A549 treated with dexamethasone at 1 μM for 4 hours (cell line): ENCODE data around the gene TWF2. TPM values are rescaled to one million over a fixed set of nuclear protein-coding genes. Genes with fewer than 3 reads are reported as not detected.

Source experiments
- total RNA-seq: library from RNA; stranded (reverse); fragments of 200-300 nt; extraction: Qiagen RNA extraction; gene quantifications from 5 replicates; pipeline ENCODE4 v1.2.3, GENCODE V29; 2022

Gene TWF2
- total RNA-seq, result 54.3 to 69.4 TPM (median 62.0 TPM) in 5 replicates

DNA sequence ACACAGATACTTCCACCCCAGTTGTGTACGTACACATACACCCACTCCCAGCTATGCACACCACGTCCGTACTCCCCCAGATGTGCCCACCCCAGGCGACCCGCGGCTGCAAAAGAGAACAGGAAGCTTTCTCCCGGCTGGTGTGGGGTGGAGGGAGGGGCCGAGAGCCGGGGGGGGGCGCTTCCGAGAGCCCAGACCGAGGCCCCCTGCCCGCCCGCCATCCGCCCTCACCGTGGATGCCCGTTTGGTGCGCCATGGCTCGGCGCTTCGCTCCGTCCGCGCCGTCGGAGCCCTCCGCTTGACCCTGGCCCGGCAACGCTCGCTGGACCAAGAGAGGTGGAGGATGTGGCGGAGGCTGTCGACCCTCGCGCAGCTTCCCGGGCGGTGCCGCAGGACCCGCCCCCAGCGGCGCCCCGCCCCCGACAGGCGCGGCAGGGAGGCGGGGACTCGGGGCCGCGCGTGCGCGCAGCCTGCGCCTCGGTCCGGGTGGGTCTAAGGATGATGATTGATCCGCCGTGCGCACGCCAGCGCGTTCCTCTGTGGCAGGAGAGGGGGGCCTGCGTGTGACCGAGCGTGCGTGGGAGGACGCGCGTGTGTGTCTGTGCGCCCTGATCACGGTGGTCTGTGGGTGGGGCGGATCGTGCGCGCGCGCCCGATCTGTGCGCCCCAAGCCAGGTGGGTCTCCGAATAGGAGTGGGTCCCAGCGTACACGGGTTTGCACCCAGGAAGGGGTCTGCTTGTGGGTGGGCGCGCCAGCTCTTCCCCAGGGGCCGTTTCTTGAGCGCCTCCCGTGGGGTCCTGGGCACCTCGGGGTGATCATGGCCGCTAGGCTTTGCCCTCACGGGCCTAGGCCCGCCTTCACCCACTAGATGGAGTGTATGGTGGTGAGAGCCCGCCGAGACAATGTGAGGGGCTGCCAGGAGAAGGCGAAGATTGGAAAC lies at the start of gene TWF2:
TWF2 (minus strand) TSS at position 398 of the 941 bp plus-strand sequence; CDS start at position 256, 142 bp downstream.

GRCh38 chr3:52278510-52279069 lies 39.6 kb upstream of the TWF2 start, which contains the start of gene WDR82:
Gene WDR82, minus strand, starts transcription at chr3:52278649. Its CDS starts 288 bp downstream, at chr3:52278361.

DNA sequence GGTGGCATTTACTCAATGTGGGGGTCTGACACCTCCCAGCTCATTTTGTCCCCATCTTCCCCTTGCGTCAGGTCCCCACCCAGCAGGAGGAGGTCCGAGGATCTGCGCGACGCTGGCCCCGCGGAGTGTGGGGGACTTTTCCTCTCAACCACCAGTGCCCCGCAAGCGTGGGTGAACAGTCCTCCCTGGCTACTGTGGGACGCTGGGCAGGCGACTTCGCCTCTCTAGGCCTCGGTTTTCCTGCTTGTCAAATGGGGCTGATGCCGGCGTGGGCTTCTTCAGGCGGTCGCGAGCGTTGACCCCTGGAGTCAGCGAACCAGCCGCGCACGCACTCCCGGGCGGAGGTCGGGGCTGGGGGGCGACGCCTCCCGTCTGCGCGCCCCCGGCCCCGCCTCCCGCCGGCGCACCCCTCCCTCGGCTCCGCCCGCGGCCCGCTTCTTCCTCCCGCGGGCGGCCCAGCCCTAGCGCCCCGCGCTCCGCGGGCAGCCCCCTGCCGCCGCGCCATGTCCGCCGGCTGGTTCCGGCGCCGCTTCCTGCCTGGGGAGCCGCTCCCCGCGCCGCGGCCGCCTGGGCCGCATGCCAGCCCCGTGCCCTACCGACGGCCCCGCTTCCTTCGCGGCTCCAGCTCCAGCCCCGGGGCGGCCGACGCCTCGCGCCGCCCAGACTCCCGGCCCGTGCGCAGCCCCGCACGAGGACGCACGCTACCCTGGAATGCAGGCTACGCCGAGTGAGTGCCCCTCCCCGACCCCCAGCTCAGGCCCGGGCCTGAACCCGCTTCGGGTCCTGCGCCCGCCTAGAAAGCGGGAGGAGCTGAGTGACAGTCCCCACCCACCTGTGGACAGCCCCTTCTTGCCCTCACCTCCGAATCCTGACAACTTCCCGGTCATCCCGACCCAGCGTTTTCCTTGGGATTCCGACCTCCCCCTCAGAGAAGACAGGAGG lies 6.6 kb upstream of the TWF2 start, which contains the start of gene PPM1M:
PPM1M (plus strand) TSS at position 438 of the 942 bp plus-strand sequence; CDS start at position 504, 66 bp downstream.

DNA sequence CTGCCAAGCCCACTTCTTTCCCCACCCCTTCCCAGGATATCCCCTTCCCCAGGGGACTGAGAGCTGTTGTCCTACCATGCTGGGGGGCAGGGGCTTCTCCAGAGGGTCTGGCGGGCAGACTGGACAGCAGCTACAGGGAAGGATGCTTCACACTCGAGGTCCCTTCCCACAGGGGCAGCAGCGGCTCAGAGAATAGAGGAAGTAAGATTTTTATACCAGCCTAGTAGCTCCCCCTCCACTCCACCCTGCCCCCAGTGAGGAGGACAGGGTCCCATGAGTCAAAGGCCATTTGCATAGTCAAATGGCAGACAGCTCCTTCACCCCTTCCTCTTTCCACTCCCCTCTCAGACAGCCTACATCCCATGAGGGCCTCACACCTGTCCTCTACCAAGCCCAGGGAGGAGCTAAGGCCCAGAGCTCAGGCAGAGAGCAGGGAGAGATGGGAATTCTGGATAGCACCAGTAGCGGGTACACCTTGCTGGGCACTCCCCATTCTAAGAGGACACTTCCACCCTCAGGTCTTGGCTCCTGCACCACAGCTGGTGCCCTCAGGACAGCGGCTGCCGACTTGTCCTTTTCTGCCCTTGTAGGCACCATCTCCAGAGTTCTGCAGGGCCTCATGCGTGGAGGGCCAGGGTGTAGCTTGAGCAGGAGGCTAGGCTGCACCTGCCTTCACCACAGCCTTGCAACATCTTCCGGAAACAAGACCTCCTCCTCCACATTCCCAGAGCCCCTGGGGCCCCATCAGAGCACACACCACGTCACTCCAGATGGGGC lies 13.3 kb downstream of the TWF2 start, which contains the start of gene TLR9:
TLR9 (minus strand) TSS at position 194 of the 777 bp plus-strand sequence; CDS start at position 78, 116 bp downstream.

DNA sequence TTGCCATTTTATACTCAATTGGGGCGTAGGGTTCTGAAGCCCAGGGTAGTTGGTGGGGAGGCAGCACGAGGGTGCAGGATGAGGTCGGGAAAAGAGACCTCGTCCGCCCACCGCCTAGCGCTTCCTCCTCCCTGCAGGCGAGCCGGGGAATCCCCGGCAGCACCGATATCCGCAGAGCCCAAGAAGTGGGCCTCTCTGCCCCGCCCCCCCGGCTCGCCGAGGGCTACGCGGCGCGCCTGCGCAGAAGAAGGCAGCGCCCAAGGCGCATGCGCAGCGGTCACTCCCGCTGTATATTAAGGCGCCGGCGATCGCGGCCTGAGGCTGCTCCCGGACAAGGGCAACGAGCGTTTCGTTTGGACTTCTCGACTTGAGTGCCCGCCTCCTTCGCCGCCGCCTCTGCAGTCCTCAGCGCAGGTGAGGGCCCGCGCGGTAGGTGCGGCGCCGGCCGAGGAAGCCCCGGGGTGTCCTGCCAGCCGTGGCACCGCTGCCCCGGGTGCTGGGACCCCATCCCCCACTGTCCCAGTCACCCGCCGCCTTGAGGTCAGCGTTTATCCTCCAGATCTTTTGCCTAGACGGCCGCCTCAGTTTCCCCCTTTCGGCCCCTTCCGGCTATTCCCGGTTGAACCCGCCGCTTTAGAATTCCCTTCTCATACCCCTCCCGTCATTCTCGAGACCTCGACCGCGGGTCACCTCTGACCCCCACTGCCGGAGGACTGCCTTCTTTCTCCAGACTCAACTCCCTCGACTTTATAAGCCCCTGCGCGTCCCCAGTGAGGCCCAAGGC lies 40.9 kb downstream of the TWF2 start, which contains the start of gene ALAS1:
ALAS1 (plus strand) TSS at position 319 of the 784 bp plus-strand sequence. CDS start 1,082 bp downstream, outside the sequence.

Other genes starting within 250 kb of the TWF2 start
- gene RPL29, start 243.3 kb downstream of the TWF2 start, total RNA-seq, result 1,091 to 1,605 TPM (median 1,141 TPM) in 5 replicates
- 18.8 to 25.6 TPM (median 23.9 TPM) in 5 replicates for gene DUSP7, start 182.6 kb downstream of the TWF2 start, total RNA-seq
- gene POC1A, start 84.7 kb downstream of the TWF2 start, total RNA-seq, result 15.8 to 19.0 TPM (median 18.2 TPM) in 5 replicates
- 42.1 to 49.2 TPM (median 46.6 TPM) in 5 replicates for gene ALAS1, start 41.0 kb downstream of the TWF2 start, total RNA-seq
- gene TLR9, start 13.5 kb downstream of the TWF2 start, total RNA-seq, result 0.02 to 0.12 TPM (median 0.07 TPM) in 3 of 5 replicates, not detected in the others
- gene PPM1M, start 6.6 kb upstream of the TWF2 start, total RNA-seq, result 3.5 to 5.3 TPM (median 4.6 TPM) in 5 replicates
- gene WDR82, start 39.5 kb upstream of the TWF2 start, total RNA-seq, result 46.6 to 56.9 TPM (median 53.0 TPM) in 5 replicates
- 2.8 to 3.7 TPM (median 3.4 TPM) in 5 replicates for gene GLYCTK, start 48.7 kb upstream of the TWF2 start, total RNA-seq
- 0.71 to 1.3 TPM (median 0.95 TPM) in 5 replicates for gene DNAH1, start 77.2 kb upstream of the TWF2 start, total RNA-seq
- 27.6 to 35.6 TPM (median 34.8 TPM) in 5 replicates for gene BAP1, start 170.8 kb upstream of the TWF2 start, total RNA-seq
- 2.9 to 3.2 TPM (median 3.0 TPM) in 5 replicates for gene PHF7, start 171.5 kb upstream of the TWF2 start, total RNA-seq
- gene SEMA3G, start 205.9 kb upstream of the TWF2 start, total RNA-seq, result 0.10 to 0.26 TPM (median 0.11 TPM) in 5 replicates
- gene TNNC1, start 214.9 kb upstream of the TWF2 start, total RNA-seq, result 0.87 to 1.3 TPM (median 1.3 TPM) in 5 replicates
- 7.9 to 14.9 TPM (median 12.2 TPM) in 5 replicates for gene NISCH, start 216.4 kb upstream of the TWF2 start, total RNA-seq